HCT116 (cell line): Measurements from ENCODE around the gene SELPLG. TPM values are rescaled to one million over a fixed set of nuclear protein-coding genes. Genes with fewer than 3 reads are reported as not detected.

Experiments
- ATAC-seq: fragments of 200-7000 bp; cut with Tn5 transposase; 2 replicates; pipeline ENCODE4 v1.9.1; 2020; ENCODE audit warnings: mild to moderate bottlenecking, moderate library complexity
- BruUV-seq: library from RNA; stranded (reverse); fragments of 400-500 nt; replicated peaks from 2 replicates; lab custom pipeline; 2021; lab: Mats Ljungman, UMichigan
- CTCF ChIA-PET: fragments of 300-600 bp; sonication (Branson Sonifier 250); formaldehyde crosslinking; loops from one replicate; lab custom pipeline; 2021; ENCODE audit warnings: antibody characterized with exemption; lab: Charles Lee
- POLR2A ChIA-PET: fragments of 300-600, 350-600 bp; sonication (Branson Sonifier 250); formaldehyde crosslinking; loops from one replicate; lab custom pipeline; 2021; ENCODE audit warnings: antibody characterized with exemption; lab: Charles Lee
- RAD21 ChIA-PET, 2 experiments: fragments of 300-600 bp; sonication (Branson Sonifier 250); formaldehyde crosslinking; loops; one replicate each; lab custom pipeline; 2023; ENCODE audit warnings: low total read pairs in 2 of 2; ENCODE audit not compliant: uncharacterized antibody in 2 of 2, unreplicated experiment in 2 of 2, low non-redundant PET in 1 of 2; lab: Charles Lee
- DNase-seq: peaks from one replicate; pipeline ENCODE4 v3.0.0-alpha.2; 2010; ENCODE audit warnings: low read depth, low spot score
- H2AFZ ChIP-seq: fragments of 200-600 bp; shearing (Covaris generic), sonication (generic); 2 replicates; pipeline ENCODE4 v1.6.1; 2017; ENCODE audit warnings: low read depth, mixed run types, mixed read lengths, antibody characterized with exemption, low read length; ENCODE audit not compliant: poor library complexity, severe bottlenecking
- H3K27ac ChIP-seq: 2 replicates; pipeline ENCODE4 v1.5.1; 2012; ENCODE audit warnings: low read depth, low read length
- H3K27me3 ChIP-seq: fragments of 200-600 bp; sonication (generic); 2 replicates; pipeline ENCODE4 v1.6.1; 2016; ENCODE audit warnings: mixed run types, low read length, mixed read lengths; ENCODE audit not compliant: insufficient read depth
- H3K36me3 ChIP-seq, 2 experiments: fragments of 200-500 bp in 1 of 2; fragments of 200-600 bp in 1 of 2; sonication (Bioruptor generic) in 1 of 2; sonication (generic) in 1 of 2; 2 replicates each; pipeline versions ENCODE4 v1.5.1 to v1.6.1; 2014 to 2016; ENCODE audit warnings: low read length in 2 of 2, inconsistent platforms in 1 of 2, mixed read lengths in 1 of 2, mixed run types in 1 of 2; ENCODE audit not compliant: insufficient read depth in 2 of 2, control insufficient read depth in 1 of 2
- H3K4me1 ChIP-seq, 2 experiments: fragments of 200-600 bp in 1 of 2; sonication (generic) in 1 of 2; 2 replicates each; pipeline versions ENCODE4 v1.5.1 to v1.6.1; 2012 to 2017; ENCODE audit warnings: low read length in 2 of 2, inconsistent platforms in 1 of 2, mild to moderate bottlenecking in 1 of 2, mixed read lengths in 1 of 2, mixed run types in 1 of 2, moderate library complexity in 1 of 2; ENCODE audit not compliant: insufficient read depth in 2 of 2, control insufficient read depth in 1 of 2
- H3K4me2 ChIP-seq: fragments of 200-600 bp; sonication (generic); 2 replicates; pipeline ENCODE4 v1.6.1; 2017; ENCODE audit warnings: mixed run types, low read length, mixed read lengths
- H3K4me3 ChIP-seq, 2 experiments: fragments of 200-600 bp in 1 of 2; sonication (generic) in 1 of 2; replicated peaks in 1 of 2; 2 replicates each; pipeline ENCODE4 v1.5.1; 2011 to 2016; ENCODE audit warnings: low read length in 2 of 2, control low read depth in 1 of 2, low read depth in 1 of 2, mild to moderate bottlenecking in 1 of 2, mixed read lengths in 1 of 2, mixed run types in 1 of 2
- H3K79me2 ChIP-seq: fragments of 200-600 bp; sonication (generic); 2 replicates; pipeline ENCODE4 v1.6.1; 2017; ENCODE audit warnings: mild to moderate bottlenecking, mixed run types, low read length, moderate library complexity, mixed read lengths; ENCODE audit not compliant: insufficient read depth
- H3K9ac ChIP-seq: fragments of 200-600 bp; sonication (generic); 2 replicates; pipeline ENCODE4 v1.6.1; 2016; ENCODE audit warnings: low read length, mixed read lengths
- H3K9me2 ChIP-seq: fragments of 200-600 bp; sonication (generic), shearing (Covaris generic); 2 replicates; pipeline ENCODE4 v1.6.1; 2017; ENCODE audit warnings: mixed run types, mild to moderate bottlenecking, moderate library complexity; ENCODE audit not compliant: insufficient read depth
- H3K9me3 ChIP-seq, 2 experiments: fragments of 200-500 bp in 1 of 2; fragments of 200-600 bp in 1 of 2; sonication (Bioruptor generic) in 1 of 2; sonication (generic) in 1 of 2; 2 replicates each; pipeline ENCODE4 v1.6.1; 2014 to 2017; ENCODE audit warnings: low read length in 2 of 2, mixed read lengths in 2 of 2, inconsistent platforms in 1 of 2, low read depth in 1 of 2, mild to moderate bottlenecking in 1 of 2, mixed run types in 1 of 2, moderate library complexity in 1 of 2; ENCODE audit not compliant: control insufficient read depth in 1 of 2, insufficient read depth in 1 of 2
- H4K20me1 ChIP-seq: fragments of 200-600 bp; sonication (generic), shearing (Covaris generic); 2 replicates; pipeline ENCODE4 v1.6.1; 2017; ENCODE audit warnings: mixed run types, mild to moderate bottlenecking, moderate library complexity; ENCODE audit not compliant: insufficient read depth
- ELF1 ChIP-seq: IDR thresholded peaks from 2 replicates; pipeline ENCODE4 v1.6.1; 2012; ENCODE audit warnings: low read depth, borderline replicate concordance
- EZH2 ChIP-seq: fragments of 200-600 bp; sonication (generic); IDR thresholded peaks from 2 replicates; pipeline ENCODE4 v1.6.1; 2017; ENCODE audit warnings: antibody characterized with exemption, mixed run types
- EZH2phosphoT487 ChIP-seq: fragments of 200-600 bp; IDR thresholded peaks from 2 replicates; pipeline ENCODE4 v1.6.1; 2018; ENCODE audit warnings: antibody characterized with exemption, borderline replicate concordance
- FOSL1 ChIP-seq: IDR thresholded peaks from 2 replicates; pipeline ENCODE4 v1.6.1; 2012; ENCODE audit warnings: low read depth
- JUND ChIP-seq: IDR thresholded peaks from 2 replicates; pipeline ENCODE4 v1.6.1; 2012
- MAX ChIP-seq: IDR thresholded peaks from 2 replicates; pipeline ENCODE4 v1.6.1; 2012
- POLR2A ChIP-seq: IDR thresholded peaks from 2 replicates; pipeline ENCODE4 v1.7.0; 2011; ENCODE audit warnings: borderline replicate concordance; ENCODE audit not compliant: insufficient read depth, insufficient read length; ENCODE audit errors: extremely low read depth
- POLR2AphosphoS5 ChIP-seq: IDR thresholded peaks from 2 replicates; pipeline ENCODE4 v1.6.1; 2011; ENCODE audit warnings: mild to moderate bottlenecking, low read depth, low read length, moderate library complexity
- RAD21 ChIP-seq: IDR thresholded peaks from 2 replicates; pipeline ENCODE4 v1.6.1; 2012; ENCODE audit warnings: low read depth, mild to moderate bottlenecking
- SIN3A ChIP-seq: IDR thresholded peaks from 2 replicates; pipeline ENCODE4 v1.6.1; 2012; ENCODE audit warnings: low read depth
- YY1 ChIP-seq: IDR thresholded peaks from 2 replicates; pipeline ENCODE4 v1.6.1; 2011; ENCODE audit warnings: low read length, low read depth, moderate library complexity, mild to moderate bottlenecking; ENCODE audit not compliant: insufficient replicate concordance; ENCODE audit errors: extremely low read depth
- ZFX ChIP-seq: fragments of 450-650 bp; IDR thresholded peaks from 2 replicates; pipeline ENCODE4 v1.6.1; 2017
- intact Hi-C: fragments of 100-400 bp; cut with micrococcal nuclease; formaldehyde crosslinking; loops from 2 replicates; pipeline ENCODE4 v1.10.0; 2022
- total RNA-seq: library from RNA; stranded (reverse); gene quantifications from one replicate; pipeline ENCODE4 v1.2.1, GENCODE V29; 2021; ENCODE audit not compliant: unreplicated experiment
- TF ChIP-seq, protein P1 (sequence below), 3 experiments: fragments of 200-600 bp in 1 of 3; sonication (generic) in 1 of 3; IDR thresholded peaks in 2 of 3; conservative IDR thresholded peaks in 1 of 3; 2 replicates each; pipeline ENCODE4 v1.5.1; 2012 to 2017; ENCODE audit warnings: low read depth in 2 of 3, low read length in 2 of 3, antibody characterized with exemption in 1 of 3, borderline replicate concordance in 1 of 3, control low read depth in 1 of 3, mild to moderate bottlenecking in 1 of 3, mixed read lengths in 1 of 3, mixed run types in 1 of 3, moderate library complexity in 1 of 3; ENCODE audit not compliant: insufficient read depth in 1 of 3
- TF ChIP-seq, protein P2 (sequence below): IDR thresholded peaks from 2 replicates; pipeline ENCODE4 v1.6.1; 2011; ENCODE audit warnings: mild to moderate bottlenecking, low read length, moderate library complexity; ENCODE audit not compliant: insufficient replicate concordance; ENCODE audit errors: extremely low read depth

Gene SELPLG
- total RNA-seq, 1 experiment from 2014 or later, result 1.2 TPM

DNA sequence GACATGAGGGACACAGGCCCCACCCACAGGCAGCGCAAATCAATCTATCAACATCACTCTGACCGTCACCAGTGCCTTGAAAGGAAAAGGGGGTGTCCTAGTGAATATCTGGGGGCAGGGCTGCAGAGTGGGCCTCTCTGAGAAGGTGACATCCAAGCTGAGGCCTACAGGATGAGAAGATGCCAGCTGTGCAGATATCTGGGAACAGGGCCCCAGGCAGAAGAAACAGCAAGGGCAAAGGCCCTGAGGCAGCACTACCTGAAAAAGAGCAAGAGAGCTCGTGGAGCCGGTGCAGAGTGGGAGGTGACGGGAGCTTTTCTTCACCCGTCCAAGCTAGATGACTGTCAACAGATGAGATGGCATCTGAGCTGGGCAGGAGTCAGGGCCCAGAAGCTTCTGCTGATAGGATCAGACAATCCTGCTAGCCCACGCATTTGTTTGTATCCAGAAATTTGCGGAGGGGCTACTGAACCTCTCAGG is 23.3 kb downstream of the SELPLG start:
- CTCF ChIA-PET, result no interaction called here
- Histone ChIP-seq H3K9me2 (no peaks in the 10 kb centered on the region), H3K9ac (no peak overlapping the region), H3K4me2 (no peak overlapping the region), H3K36me3 (no peaks in the 10 kb centered on the region), H3K79me2 (no peaks in the 10 kb centered on the region), H3K27me3 (no peaks in the 10 kb centered on the region), H3K4me1 (peaks cover 21 to 22% of the 10 kb centered on the region in 2 experiments), H3K27ac (no peak overlapping the region), H2AFZ (no peak overlapping the region), H4K20me1 (no peaks in the 10 kb centered on the region), H3K9me3 (no peaks in the 10 kb centered on the region), H3K4me3 (no peak overlapping the region)
- ATAC-seq (no peak), DNase-seq (no peak)
- TF ChIP-seq MAX (no peak), ELF1 (no peak), POLR2A (no peak), POLR2AphosphoS5 (no peak), ZFX (no peak), RAD21 (no peak), YY1 (no peak), EZH2 (no peak), EZH2phosphoT487 (no peak), JUND (no peak), FOSL1 (no peak), SIN3A (no peak)
- TF ChIP-seq, protein P1, sequence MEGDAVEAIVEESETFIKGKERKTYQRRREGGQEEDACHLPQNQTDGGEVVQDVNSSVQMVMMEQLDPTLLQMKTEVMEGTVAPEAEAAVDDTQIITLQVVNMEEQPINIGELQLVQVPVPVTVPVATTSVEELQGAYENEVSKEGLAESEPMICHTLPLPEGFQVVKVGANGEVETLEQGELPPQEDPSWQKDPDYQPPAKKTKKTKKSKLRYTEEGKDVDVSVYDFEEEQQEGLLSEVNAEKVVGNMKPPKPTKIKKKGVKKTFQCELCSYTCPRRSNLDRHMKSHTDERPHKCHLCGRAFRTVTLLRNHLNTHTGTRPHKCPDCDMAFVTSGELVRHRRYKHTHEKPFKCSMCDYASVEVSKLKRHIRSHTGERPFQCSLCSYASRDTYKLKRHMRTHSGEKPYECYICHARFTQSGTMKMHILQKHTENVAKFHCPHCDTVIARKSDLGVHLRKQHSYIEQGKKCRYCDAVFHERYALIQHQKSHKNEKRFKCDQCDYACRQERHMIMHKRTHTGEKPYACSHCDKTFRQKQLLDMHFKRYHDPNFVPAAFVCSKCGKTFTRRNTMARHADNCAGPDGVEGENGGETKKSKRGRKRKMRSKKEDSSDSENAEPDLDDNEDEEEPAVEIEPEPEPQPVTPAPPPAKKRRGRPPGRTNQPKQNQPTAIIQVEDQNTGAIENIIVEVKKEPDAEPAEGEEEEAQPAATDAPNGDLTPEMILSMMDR (IDR thresholded peaks at IDR 0.05 in 2 of 3, conservative IDR thresholded peaks at IDR 0.05 in 1 of 3; ENCODE audit: borderline replicate concordance in 1 of 3, insufficient read depth in 1 of 3, low read depth in 2 of 3, low read length in 2 of 3), result no peak
- TF ChIP-seq, protein P2, sequence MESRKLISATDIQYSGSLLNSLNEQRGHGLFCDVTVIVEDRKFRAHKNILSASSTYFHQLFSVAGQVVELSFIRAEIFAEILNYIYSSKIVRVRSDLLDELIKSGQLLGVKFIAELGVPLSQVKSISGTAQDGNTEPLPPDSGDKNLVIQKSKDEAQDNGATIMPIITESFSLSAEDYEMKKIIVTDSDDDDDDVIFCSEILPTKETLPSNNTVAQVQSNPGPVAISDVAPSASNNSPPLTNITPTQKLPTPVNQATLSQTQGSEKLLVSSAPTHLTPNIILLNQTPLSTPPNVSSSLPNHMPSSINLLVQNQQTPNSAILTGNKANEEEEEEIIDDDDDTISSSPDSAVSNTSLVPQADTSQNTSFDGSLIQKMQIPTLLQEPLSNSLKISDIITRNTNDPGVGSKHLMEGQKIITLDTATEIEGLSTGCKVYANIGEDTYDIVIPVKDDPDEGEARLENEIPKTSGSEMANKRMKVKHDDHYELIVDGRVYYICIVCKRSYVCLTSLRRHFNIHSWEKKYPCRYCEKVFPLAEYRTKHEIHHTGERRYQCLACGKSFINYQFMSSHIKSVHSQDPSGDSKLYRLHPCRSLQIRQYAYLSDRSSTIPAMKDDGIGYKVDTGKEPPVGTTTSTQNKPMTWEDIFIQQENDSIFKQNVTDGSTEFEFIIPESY, result no peak
- POLR2A ChIA-PET, result no interaction called here
- BruUV-seq, result no TSS peak
- RAD21 ChIA-PET, result interaction anchor here in 1 of 2 experiments (0.6 kb wide), 1 partner anchor 37 kb away, joined by 4 read pairs; no protein-coding TSS in a partner anchor
- intact Hi-C loops, result loop anchor here (10.0 kb wide), 2 partner anchors 276 to 696 kb away; partner anchors contain the start of gene CMKLR1
